PC-9 (cell line): Measurements from ENCODE around the gene ZNF593OS.

ENCODE experiments used
- CTCF ChIP-seq: fragments of 200-600 bp; sonication (generic); conservative IDR thresholded peaks from 2 replicates; pipeline ENCODE4 v1.6.1; 2017; ENCODE audit warnings: mixed run types, antibody characterized with exemption, mild to moderate bottlenecking, moderate library complexity
- EZH2 ChIP-seq: fragments of 200-600 bp; sonication (generic); IDR thresholded peaks from 2 replicates; pipeline ENCODE4 v1.8.0; 2017; ENCODE audit warnings: antibody characterized with exemption, low read depth

- TF ChIP-seq CTCF = no peak
- TF ChIP-seq EZH2 = no peak
Measured at GRCh38 chr1:26130695-26131094, 40.9 kb downstream of the ZNF593OS start.
